Activated naive CD4-positive, alpha-beta T cell treated with anti-CD3 and anti-CD28 coated beads, Interleukin-2, amount 50 U/mL, for 24 hours (primary cell): Measurements from ENCODE around the gene TBC1D10B.
A peak's percentile ranks its signal among the peaks of the same experiment; 100 is the strongest.
"Not testable (repeated sequence)": the region's sequence is repeated elsewhere in the genome, so short reads cannot be mapped to it uniquely, and the experiment has no call there.

Source experiments
- H3K27ac Mint-ChIP-seq: one replicate; pipeline ENCODE4 v1.8.0; 2021; ENCODE audit warnings: mild to moderate bottlenecking, mixed read lengths
- H3K27me3 Mint-ChIP-seq: one replicate; pipeline ENCODE4 v1.8.0; 2021; ENCODE audit warnings: mixed read lengths
- H3K36me3 Mint-ChIP-seq: one replicate; pipeline ENCODE4 v1.8.0; 2021; ENCODE audit warnings: mixed read lengths
- H3K4me1 Mint-ChIP-seq: one replicate; pipeline ENCODE4 v1.8.0; 2021; ENCODE audit warnings: mixed read lengths
- H3K4me3 Mint-ChIP-seq: one replicate; pipeline ENCODE4 v1.8.0; 2021; ENCODE audit warnings: mild to moderate bottlenecking, mixed read lengths
- H3K9me3 Mint-ChIP-seq: one replicate; pipeline ENCODE4 v1.8.0; 2021; ENCODE audit warnings: mixed read lengths

The TBC1D10B gene

GRCh38 chr16:30401768-30402425, 31.6 kb upstream of the TBC1D10B start:
- Mint-ChIP-seq H3K4me3 (peak overlapping the region; percentile 89), H3K9me3 (no peaks in the 10 kb centered on the region), H3K36me3 (peaks cover 2% of the 10 kb centered on the region), H3K27ac (peak overlapping the region; percentile 72), H3K4me1 (peaks cover 33% of the 10 kb centered on the region), H3K27me3 (no peaks in the 10 kb centered on the region)

GRCh38 chr16:30399435-30400186, 29.3 kb upstream of the TBC1D10B start:
- Mint-ChIP-seq H3K4me1 (peaks cover 43% of the 10 kb centered on the region), H3K9me3 (no peaks in the 10 kb centered on the region), H3K27ac (peak overlapping the region; percentile 79), H3K36me3 (peaks cover 2% of the 10 kb centered on the region), H3K4me3 (peak overlapping the region; percentile 89), H3K27me3 (no peaks in the 10 kb centered on the region)

- no peaks in the 10 kb centered on the region for H3K9me3 Mint-ChIP-seq
- no peaks in the 10 kb centered on the region for H3K27me3 Mint-ChIP-seq
- H3K4me3 Mint-ChIP-seq = peak overlapping the region; percentile 89
- H3K36me3 Mint-ChIP-seq = peaks cover 2% of the 10 kb centered on the region
- peaks cover 48% of the 10 kb centered on the region for H3K4me1 Mint-ChIP-seq
- no peak overlapping the region for H3K27ac Mint-ChIP-seq
Observed at GRCh38 chr16:30398661-30399434, 28.6 kb upstream of the TBC1D10B start.

GRCh38 chr16:30397776-30398660, 27.7 kb upstream of the TBC1D10B start:
- no peaks in the 10 kb centered on the region for H3K27me3 Mint-ChIP-seq
- no peak overlapping the region for H3K4me3 Mint-ChIP-seq
- peaks cover 48% of the 10 kb centered on the region for H3K4me1 Mint-ChIP-seq
- H3K27ac Mint-ChIP-seq = no peak overlapping the region
- peaks cover 2% of the 10 kb centered on the region for H3K36me3 Mint-ChIP-seq
- no peaks in the 10 kb centered on the region for H3K9me3 Mint-ChIP-seq

- Mint-ChIP-seq H3K27me3 (no peaks in the 10 kb centered on the region), H3K4me1 (peaks cover 48% of the 10 kb centered on the region), H3K27ac (peak overlapping the region; percentile 89), H3K4me3 (peak overlapping the region; percentile 66), H3K9me3 (no peaks in the 10 kb centered on the region), H3K36me3 (peaks cover 2% of the 10 kb centered on the region)
Observed at GRCh38 chr16:30397056-30397455, 26.8 kb upstream of the TBC1D10B start.

GRCh38 chr16:30396627-30397026, 26.3 kb upstream of the TBC1D10B start:
- peaks cover 45% of the 10 kb centered on the region for H3K4me1 Mint-ChIP-seq
- H3K27me3 Mint-ChIP-seq, H3K9me3 Mint-ChIP-seq, H3K36me3 Mint-ChIP-seq: not testable (repeated sequence)
- H3K27ac Mint-ChIP-seq = peak overlapping the region; percentile 86
- H3K4me3 Mint-ChIP-seq = peak overlapping the region; percentile 91

GRCh38 chr16:30395992-30396585, 25.8 kb upstream of the TBC1D10B start:
- Mint-ChIP-seq H3K4me3 (peak overlapping the region; percentile 91), H3K9me3 (no peaks in the 10 kb centered on the region), H3K27ac (peak overlapping the region; percentile 86), H3K27me3 (no peaks in the 10 kb centered on the region), H3K4me1 (peaks cover 40% of the 10 kb centered on the region), H3K36me3 (peaks cover 2% of the 10 kb centered on the region)

- H3K4me3 Mint-ChIP-seq = peak within 1 kb of the TSS; percentile 91
- H3K36me3 Mint-ChIP-seq = peaks cover 2% of the 10 kb centered on the region
- no peaks in the 10 kb centered on the region for H3K9me3 Mint-ChIP-seq
- H3K4me1 Mint-ChIP-seq = peaks cover 40% of the 10 kb centered on the region
- no peaks in the 10 kb centered on the region for H3K27me3 Mint-ChIP-seq
- peak within 1 kb of the TSS; percentile 86 for H3K27ac Mint-ChIP-seq
Observed at GRCh38 chr16:30395155-30395991, 25.1 kb upstream of the TBC1D10B start, which contains the start of gene ZNF48. Gene ZNF48 (plus strand): TSS chr16:30395420. CDS start chr16:30395795, 375 bp downstream.

- Mint-ChIP-seq H3K27ac (peak overlapping the region; percentile 84), H3K4me3 (peak overlapping the region; percentile 89), H3K27me3 (no peaks in the 10 kb centered on the region), H3K9me3 (no peaks in the 10 kb centered on the region), H3K36me3 (peaks cover 2% of the 10 kb centered on the region), H3K4me1 (peaks cover 34% of the 10 kb centered on the region)
Observed at GRCh38 chr16:30394592-30395154, 24.4 kb upstream of the TBC1D10B start.

- peak overlapping the region; percentile 96 for H3K27ac Mint-ChIP-seq
- H3K4me3 Mint-ChIP-seq = peak overlapping the region; percentile 89
- H3K36me3 Mint-ChIP-seq = peaks cover 4% of the 10 kb centered on the region
- H3K9me3 Mint-ChIP-seq = no peaks in the 10 kb centered on the region
- peaks cover 45% of the 10 kb centered on the region for H3K4me1 Mint-ChIP-seq
- no peaks in the 10 kb centered on the region for H3K27me3 Mint-ChIP-seq
Observed at GRCh38 chr16:30383521-30383920, 13.2 kb upstream of the TBC1D10B start.

GRCh38 chr16:30382111-30382881, 12.0 kb upstream of the TBC1D10B start, which contains the start of gene SEPTIN1:
Gene SEPTIN1 (minus strand): TSS chr16:30382561. CDS start chr16:30382542, 19 bp downstream.
- Mint-ChIP-seq H3K4me3 (peak within 1 kb of the TSS; percentile 89), H3K27ac (peak within 1 kb of the TSS; percentile 93), H3K36me3 (peaks cover 4% of the 10 kb centered on the region), H3K27me3 (no peaks in the 10 kb centered on the region), H3K4me1 (peaks cover 56% of the 10 kb centered on the region), H3K9me3 (no peaks in the 10 kb centered on the region)

GRCh38 chr16:30381291-30382041, 11.2 kb upstream of the TBC1D10B start:
- Mint-ChIP-seq H3K27me3 (no peaks in the 10 kb centered on the region), H3K4me1 (peaks cover 60% of the 10 kb centered on the region), H3K4me3 (peak overlapping the region; percentile 89), H3K36me3 (peaks cover 4% of the 10 kb centered on the region), H3K9me3 (no peaks in the 10 kb centered on the region), H3K27ac (peak overlapping the region; percentile 93)
